ENCODE results near the gene CABCOCO1.

DNA sequence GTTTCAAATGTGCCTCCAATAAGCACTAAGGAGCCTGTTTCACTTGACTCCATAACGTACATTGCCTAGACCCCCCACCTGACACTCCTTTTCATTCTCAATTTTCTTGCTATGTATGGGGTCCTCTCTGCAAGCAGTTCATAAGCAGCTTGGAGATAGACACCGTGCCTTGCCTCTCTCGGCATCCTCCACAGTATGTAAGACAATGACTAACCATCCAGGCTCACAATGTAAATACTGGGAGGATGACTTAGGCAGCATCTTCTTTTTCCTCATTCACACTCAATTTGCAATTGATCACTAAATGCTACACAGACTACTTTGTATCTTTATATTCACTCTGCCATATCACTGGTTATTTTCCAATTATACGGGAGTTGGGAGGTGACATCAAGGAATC lies 22.8 kb upstream of the CABCOCO1 start:
- TF ChIP-seq, protein P1, sequence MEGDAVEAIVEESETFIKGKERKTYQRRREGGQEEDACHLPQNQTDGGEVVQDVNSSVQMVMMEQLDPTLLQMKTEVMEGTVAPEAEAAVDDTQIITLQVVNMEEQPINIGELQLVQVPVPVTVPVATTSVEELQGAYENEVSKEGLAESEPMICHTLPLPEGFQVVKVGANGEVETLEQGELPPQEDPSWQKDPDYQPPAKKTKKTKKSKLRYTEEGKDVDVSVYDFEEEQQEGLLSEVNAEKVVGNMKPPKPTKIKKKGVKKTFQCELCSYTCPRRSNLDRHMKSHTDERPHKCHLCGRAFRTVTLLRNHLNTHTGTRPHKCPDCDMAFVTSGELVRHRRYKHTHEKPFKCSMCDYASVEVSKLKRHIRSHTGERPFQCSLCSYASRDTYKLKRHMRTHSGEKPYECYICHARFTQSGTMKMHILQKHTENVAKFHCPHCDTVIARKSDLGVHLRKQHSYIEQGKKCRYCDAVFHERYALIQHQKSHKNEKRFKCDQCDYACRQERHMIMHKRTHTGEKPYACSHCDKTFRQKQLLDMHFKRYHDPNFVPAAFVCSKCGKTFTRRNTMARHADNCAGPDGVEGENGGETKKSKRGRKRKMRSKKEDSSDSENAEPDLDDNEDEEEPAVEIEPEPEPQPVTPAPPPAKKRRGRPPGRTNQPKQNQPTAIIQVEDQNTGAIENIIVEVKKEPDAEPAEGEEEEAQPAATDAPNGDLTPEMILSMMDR (IDR thresholded peaks at IDR 0.05), result no peak
- TF ChIP-seq POLR2A (IDR thresholded peaks at IDR 0.05) (no peak), EP300 (IDR thresholded peaks at IDR 0.05) (no peak)
